COR-L47 (cell line): Measurements from ENCODE around the gene SMAP1.

Source experiments
- DNase-seq: peaks from one replicate; lab custom pipeline; 2025; lab: John Stamatoyannopoulos, UW

Gene SMAP1

DNA sequence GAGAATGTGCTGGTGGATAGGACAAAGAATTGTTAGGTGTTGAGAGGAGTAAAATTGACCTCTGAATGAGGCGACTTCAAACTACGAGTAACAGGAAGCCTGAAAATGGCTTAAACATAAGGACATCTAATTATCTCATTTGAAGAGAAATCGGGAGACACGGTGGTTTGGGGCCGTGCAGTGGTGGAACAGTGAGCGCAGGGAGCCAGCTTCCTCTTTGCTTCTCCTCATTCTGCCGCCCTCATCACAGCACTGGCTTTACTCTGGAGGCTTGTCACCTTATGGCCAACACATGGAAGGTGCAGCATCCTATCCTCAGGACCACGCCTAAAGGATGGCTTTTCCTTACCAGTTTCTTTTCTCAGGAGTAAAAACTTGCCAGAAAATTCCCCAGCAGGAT lies 174.9 kb downstream of the SMAP1 start:
- no peak for DNase-seq

DNA sequence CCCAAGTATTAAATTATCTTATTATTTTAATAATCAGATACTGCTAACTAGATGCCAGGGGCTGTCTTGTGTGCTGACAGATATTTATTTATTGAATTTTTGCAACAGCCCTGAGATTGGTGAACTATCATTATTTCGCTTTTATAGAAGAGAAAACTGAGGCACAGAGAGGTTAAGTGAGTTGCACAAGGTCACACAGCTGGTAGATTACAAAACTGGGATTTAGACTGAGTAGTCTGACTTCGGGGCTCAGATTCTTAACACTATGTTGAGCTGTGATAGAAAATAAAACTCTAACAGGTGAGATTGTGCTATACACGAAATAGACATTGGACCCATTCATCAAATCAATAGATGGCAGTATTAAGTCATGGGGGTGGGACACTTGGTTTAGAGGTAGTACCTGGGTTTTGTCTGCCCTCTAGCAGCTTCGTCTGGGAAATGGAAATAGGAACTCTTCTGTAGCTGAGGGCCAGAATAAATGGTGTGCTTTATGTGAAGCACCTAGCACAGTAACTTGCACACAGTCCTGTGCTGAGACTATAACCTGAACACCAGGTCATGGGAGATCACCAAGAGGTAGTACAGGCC lies 175.7 kb downstream of the SMAP1 start:
- no peak for DNase-seq

DNA sequence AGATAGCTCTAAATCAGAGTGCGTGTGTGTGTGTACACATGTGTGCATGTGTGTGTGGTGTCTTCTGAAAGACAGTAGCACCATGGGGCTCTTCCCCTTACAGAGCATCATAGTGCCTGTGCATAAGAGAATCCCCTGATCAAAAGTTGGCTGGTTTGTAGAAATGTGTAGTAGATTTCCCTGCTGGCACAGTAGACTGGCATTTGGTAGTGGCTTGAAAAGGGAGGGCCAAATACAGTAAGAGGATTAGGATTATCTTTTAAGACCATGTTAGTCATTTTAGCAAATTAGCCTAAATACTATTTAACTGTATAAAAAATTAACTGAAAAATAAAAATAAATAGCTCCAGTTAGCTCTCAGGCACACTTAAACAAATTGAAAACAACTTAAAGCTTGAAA lies 176.6 kb downstream of the SMAP1 start:
- no peak for DNase-seq

DNA sequence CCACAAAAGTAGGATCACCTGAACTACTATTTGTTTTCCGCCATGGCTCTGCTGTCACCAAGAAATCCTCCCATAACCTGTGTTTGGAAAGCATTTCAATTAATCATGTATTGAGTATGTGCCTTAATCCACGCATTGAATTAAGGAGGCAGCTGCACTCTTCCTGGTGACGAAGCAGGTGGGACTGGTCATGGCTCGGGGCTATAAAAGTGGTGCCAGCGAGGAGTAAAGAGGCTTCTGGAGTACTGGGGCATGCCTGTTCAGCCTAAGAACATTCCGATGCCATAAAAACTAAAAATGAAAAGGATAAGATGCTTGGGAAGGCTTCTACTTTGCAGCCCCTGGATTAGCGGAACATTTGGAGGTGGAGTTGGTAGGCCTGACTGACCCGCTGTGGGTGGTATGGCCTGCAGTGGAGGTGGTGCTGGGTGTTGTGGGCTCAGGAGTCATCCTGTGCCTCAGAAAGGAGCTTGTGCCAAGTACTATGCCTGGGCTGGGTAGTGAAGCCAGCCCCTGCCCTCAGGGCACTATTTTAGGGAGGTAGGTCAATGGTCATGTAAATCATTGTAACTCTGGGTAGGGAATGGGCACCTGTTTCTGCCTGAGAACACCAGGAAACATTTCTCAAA lies 178.6 kb downstream of the SMAP1 start:
- no peak for DNase-seq

DNA sequence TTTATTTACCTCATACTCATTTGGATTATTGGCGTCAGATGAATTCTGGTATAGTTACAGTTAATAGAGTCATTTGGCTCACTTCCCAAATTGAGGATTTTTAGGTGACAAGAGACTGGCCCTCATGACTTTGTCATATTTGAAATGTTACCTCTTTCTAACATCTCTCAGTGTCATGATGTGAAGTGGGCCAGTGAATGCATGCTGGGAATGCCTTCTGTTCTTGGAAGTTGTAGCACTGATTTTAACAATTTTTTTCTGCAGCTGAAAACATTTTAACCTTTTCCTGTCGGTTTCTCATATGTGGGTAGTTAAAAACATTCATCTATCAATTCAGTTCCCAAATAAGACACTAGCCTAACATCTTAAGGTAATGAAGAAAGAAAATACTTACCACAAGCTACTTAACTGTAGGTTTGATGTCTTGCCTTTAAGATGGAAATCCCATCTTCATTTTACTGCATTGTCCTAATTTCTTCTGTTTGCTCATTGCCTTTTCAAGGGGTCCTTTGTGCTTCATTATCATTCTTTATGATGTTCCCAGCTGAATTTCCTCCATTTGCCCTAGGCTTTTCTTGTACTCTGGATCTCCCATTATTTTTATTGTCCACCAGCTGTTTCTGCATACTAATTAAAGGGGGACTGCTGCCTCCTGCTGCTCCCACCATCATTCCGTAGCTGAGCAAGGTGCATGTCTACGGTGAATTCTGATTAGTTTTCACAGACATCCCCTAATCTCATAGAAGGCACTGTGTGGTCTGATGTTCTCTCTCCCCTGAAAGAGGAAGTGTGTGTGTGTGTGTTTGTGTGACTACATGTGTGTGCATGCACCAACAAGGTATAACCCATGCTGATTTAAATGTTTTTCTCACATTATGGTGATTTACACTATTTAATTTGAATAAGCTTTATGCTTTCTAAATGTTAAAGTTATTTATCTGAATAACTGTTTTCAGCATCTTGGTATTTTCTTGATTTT lies 179.7 kb downstream of the SMAP1 start:
- DNase-seq = no peak

DNA sequence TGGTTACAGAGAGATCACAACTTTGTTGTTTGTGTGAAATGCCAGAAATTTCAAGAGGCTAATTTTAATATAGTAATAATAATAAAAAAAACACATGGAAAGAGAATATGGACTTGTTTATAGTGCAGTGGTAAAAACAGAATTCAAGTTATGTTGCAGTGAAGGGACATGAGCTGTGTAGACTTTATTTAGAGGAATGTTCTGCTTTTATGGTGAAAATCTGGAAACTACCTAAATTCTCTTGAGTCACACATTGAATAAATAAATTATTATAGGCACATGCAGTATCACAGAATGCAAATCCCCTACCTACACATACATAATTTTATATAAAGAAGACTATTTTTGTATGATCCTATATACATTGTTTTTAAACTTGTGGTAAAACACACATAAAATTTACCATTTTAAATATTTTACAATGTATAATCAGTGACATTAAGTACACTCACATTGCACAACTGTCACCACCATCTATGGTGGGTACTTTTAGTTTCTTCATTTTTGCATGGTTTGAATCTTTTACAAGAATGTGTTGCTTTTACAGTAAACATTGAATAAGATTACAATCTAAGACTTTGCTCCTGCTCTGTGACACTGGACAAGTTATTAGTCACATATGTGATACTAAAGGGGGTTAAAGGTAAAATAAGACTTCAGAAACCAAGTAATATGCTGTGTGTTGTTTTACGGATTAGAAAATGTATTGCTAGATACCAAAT lies 181.8 kb downstream of the SMAP1 start:
- DNase-seq = no peak

DNA sequence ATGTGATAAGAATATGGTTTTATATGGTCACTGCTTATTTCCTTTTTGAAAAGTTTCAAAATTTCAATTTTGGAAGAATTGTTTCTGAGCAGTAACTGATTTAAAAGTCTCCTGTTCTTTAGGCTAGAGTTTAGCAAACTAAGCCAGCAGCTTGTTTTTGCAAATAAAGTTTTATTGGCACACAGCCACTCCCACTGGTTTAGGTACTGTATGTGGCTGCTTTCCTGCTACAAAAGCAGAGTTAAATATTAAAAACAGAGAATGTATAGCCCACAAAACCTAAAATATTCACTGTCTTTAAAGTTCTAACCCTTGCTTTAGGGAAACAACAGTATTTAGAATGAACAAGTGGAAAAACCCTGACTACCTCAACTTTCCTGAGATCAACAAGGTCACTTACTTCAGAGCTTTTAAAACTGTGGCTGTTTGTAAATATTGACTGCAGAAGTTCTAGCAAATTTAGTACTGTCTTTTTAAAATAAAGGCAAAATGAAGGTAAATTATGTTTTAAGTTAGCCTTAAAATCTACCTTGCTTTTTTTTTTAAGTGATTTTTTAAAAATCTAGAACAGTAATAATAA lies 185.1 kb downstream of the SMAP1 start:
- no peak for DNase-seq

DNA sequence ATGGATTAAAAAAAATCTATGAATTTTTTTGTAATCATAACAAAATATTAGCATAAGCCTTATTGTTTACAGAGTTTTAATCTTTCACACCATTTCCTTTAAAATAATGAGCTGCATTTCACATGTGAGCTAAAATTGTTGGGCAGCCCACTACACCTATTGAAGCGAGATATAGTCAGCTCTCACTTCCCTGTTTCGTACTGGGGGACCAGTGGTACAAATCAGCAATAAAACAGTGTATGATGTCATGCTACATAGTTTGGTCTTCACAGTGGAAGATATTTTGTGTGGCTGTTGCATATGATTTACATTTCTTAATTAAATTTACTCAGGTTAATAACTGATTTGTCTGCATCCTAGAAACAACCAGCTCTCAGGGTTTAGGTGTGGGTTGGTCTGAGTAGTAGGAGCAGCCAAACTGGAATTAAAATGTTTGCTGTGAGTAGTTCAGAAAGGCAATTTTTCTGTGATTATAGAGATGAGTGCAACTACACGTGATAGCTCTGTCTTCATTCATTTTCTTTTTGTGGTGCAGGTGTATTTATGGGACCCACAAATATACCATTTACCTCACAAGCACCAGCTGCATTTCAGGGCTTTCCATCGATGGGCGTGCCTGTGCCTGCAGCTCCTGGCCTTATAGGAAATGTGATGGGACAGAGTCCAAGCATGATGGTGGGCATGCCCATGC lies 189.8 kb downstream of the SMAP1 start:
- no peak for DNase-seq

DNA sequence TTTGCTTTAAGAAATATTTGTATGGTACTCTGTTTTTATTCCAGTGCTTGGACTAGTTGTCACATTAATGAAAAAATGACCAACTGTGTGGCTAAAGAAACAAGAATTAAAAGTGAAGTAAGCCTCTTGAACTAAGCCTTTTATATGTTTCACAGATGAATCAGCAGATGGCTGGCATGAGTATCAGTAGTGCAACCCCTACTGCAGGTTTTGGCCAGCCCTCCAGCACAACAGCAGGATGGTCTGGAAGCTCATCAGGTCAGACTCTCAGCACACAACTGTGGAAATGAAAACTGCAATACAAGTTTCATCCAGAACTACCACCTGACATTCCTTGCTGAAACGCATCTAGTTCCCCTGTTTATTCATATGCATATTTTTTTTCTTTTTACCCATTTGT lies 192.4 kb downstream of the SMAP1 start:
- no peak for DNase-seq

DNA sequence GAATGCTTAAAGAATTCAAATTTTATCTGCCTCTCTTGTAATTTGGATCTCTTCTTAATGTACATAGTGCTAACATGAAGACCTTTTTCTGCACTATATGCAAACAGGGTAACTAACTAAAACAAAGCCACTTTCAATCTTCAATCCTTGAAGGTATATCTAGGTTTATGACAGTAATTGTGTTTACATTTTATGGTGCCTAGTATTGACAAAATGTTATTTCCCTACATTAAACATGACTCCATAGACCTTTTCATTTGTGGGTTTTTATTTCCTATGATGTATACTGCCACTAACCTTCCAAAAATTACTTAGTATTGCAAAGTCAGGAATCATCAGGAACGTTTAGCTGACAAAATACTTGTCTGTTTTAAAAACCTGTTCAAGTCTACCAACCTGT lies 193.2 kb downstream of the SMAP1 start:
- no peak for DNase-seq

DNA sequence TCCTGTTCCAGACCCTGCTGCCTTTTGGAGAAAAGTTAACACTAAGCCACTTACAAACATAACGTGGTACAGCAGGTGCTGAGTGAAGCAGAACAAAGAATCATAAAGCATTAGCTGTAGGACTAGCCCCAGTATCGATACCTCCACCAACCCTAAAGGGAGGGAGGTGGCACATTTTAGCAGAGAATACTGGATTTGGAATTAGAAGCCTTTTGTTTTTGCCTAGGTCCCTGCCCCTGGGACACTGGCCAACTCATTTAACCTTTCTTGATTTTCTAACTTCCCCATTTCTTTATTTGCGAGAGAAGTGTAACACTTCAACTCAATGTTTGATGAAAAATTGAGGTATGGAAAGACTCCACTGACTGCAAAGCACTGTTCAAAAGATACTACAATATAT lies 195.7 kb downstream of the SMAP1 start:
- no peak for DNase-seq

DNA sequence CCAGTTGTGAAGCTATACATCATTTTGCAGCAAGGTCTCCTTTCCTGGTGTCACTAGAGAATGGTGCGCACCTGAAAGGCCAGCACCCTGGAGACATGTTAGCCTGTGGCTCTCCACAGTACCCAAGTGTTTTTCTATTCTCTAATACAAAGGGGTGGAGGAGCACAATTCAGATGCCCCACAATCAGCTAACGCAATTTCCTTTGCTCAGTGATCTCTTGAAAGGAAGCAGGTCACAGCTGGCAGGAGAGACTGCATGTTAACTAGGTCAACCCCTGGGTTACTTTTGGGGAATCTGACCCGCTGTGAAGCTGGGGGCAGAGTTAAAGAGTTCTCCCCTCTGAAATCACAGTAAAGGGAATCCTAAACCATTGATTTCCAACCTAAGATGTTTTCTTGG lies 196.7 kb downstream of the SMAP1 start:
- DNase-seq = no peak

DNA sequence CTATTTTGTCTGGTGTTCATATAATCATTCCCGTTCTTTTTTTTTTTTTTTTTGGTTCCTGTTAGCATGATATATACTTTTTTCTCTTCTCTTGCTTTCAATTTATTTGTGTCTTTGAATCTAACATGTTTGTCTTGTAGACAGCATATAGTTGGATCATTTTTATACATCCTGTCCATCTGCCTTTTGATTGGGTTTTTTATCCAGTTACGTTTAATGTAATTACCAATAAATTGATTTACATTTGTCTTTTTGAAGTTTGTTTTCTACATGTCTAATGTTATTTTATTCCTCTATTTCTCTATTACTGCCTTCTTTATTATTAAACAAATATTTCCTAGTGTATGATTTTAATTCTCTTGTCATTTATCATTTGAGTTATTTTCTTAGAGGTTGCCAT lies 204.8 kb downstream of the SMAP1 start:
- no peak for DNase-seq

DNA sequence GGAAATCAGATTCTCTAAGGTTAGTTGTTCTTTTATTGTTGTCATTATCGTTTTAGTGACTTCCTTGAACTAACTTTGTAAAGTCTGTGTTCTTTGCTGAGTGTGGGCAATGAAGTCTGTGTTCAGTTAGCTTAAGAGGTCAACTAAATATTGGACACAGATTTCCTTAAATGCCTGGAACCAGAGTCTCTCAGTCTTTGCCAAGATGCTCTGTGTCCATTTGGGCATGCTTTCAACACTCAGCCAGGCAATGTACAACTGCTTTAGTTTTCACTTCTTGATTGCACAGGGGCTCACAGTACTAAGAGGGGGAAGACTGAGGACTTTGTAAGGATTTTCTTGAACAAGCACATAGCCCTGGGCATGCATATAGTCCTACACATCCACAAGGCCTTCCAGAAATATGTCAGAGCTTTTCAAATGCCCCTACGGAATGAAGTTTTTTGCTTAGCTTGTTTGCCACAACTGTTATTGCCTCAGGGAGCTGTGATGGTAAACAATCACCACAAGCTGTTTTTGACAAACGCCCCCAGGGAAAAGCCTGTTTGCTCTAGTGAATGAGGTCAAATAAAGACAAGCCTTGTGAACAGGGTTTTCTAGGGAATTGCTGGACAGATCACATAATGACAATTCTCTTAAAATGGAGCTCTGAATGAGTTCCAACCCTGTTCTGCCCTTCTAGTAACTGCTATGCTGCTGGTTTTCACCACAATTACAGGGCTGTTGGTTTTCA lies 206.7 kb downstream of the SMAP1 start:
- DNase-seq = no peak

DNA sequence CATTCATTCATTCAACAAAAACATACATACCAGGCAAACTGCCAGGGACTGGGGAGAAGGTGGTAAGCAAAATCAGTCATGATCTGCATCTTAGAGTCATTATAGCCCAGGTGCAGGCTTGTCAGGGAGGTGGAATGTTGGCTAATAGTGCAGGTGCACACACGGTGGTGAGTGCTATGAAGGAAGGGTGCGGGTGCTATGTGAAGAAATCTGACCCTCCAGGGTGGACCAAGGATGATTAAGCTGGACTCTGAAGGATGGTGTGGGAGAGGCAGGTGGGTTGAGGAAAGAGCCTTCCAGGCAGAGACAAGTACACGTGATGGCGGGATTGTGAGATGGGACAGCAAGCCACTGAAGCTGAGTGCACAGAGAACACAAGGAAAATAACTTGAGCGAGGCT lies 211.8 kb downstream of the SMAP1 start:
- DNase-seq = no peak

DNA sequence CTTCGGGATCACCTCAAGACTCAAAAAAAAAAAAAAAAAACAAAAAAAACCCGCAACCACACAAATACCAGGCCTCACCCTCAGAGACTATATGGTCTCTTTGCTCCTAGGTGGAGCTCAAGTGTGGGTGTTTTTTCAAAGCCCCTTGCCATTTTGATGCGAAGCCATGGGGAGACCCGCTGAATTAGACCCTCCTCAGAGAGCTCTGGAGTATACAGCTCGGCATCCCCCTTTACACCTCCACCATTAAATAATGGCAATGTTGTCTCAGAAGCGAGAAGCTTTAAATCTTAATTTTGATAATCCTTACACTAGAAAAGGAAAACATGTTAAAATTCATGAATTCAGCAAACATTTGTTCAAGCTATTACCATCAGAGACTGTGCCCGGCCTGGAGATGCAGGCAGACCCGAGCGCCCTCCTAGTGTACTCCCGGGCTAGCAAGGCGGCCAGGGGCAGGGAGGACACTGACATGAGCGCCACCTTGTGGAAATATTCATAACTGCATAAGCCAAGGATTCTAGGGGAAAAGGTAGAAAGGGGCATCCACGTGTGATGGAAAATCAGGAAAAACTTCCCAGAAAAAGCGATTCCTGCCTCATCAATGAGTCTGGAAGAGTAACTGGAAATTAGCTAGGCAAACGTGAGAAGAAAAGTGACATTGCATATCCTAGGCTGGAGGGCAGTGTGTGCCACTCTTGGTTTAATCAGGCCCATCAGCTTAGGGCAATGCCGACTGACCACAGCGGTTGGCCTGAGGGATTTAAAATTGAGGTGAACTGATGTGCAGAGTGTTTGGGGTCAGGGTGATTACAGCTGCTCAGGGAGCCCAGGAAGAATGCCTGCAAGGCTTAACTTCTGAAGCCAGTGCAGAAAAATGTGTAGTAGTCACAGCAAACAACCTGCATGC lies 216.6 kb downstream of the SMAP1 start:
- peak; percentile 67 for DNase-seq

DNA sequence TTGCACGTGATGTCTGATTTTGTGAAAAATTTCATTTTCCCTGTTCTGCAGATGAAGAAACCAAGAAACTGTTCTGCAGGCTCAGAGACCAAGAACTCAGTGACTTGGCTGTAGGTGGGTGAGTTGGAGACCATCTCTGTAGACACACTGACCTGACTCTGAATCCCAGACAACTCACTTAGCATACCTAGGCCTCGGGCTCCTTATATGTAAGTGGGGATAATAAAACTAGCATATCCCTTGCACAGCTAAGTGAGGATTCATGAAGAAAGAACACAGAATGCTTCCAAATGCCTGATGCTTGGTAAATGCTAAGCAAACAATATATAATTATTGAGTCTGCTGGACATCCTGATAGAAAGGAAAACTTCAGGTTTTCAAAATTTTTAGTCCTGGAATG lies 218.4 kb downstream of the SMAP1 start:
- DNase-seq = no peak

DNA sequence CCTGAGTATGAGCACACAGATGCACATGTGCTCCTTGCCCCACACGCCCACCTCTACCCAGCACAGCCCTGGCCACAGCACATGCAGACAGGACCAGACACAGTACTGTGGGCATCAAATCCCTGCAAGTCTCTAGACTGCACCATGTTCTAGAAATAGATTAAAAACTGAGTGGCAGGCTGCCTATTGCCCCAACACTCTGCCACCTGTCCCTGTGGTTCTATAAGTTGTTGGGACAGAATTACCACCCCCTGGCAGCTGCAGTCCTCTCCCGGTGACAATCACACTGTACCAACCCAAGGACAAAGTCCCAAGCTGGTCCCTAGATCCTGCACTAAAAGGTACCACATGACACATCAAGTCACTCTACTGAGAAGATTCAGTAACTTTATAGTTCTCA lies 219.0 kb downstream of the SMAP1 start:
- no peak for DNase-seq

DNA sequence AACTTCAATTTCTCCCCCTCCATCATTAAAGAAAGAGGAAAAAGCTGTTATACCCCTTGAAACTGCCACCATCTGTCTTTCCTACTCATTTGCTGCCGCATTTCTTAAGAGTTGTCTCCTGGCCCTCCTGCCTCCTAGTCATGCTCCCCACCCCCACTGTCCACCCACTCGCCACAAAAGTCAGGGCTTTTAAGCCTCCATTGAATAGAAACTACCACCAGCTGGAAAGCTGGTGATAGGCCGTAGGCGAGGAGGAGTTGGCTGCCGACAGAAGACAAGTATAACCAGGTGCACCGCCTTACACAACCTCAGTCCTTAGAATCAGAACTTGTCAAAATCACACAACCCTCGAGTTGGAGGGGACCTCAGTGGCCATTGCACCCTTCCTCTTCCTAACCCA lies 221.6 kb downstream of the SMAP1 start:
- DNase-seq = no peak

DNA sequence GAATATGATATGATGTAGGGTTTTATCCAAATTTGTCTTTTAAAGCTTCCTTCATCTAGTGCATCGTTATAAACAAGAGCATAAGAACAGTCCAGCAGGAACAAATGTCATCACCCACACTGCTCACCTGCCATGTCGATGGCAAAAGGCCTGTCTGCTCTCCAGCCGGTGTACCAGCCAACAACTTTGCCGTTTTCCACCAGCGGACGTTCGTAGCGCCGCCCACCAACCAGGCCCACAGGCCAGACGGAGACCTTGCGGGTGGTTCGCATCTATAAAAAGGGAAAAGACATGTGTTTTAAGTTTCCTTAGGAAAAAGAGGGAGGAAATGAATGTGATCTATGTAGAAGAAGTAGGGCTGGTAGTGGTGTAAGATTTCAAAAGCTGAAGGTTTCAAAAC lies 226.3 kb downstream of the SMAP1 start:
- no peak for DNase-seq
